Measurements from ENCODE around the gene PNLIPRP3.
A peak's percentile ranks its signal among the peaks of the same experiment; 100 is the strongest.

Gene PNLIPRP3

GRCh38 chr10:116440330-116441030 lies 12.8 kb downstream of the PNLIPRP3 start:
- CTCF ChIA-PET: no interaction called here
- no peak for TF ChIP-seq CTCF (conservative IDR thresholded peaks at IDR 0.05; ENCODE audit: low read depth)

GRCh38 chr10:116444527-116445142 lies 17.0 kb downstream of the PNLIPRP3 start:
- peak; percentile 34 for DNase-seq (ENCODE audit: low spot score)
- POLR2A ChIA-PET (ENCODE audit: low non-redundant PET): no interaction called here
- TF ChIP-seq CTCF (conservative IDR thresholded peaks at IDR 0.05; ENCODE audit: low read depth): peak; percentile 84
- CTCF ChIA-PET: interaction anchor here (0.6 to 0.8 kb wide), 3 partner anchors 14 to 218 kb away, joined by 3 to 4 read pairs (median 4); no protein-coding TSS in a partner anchor
- H3K27ac ChIP-seq: no peak overlapping the region

More at GRCh38 chr10:116440330-116441030, 12.8 kb downstream of the PNLIPRP3 start:
- no peak overlapping the region for H3K27ac ChIP-seq
- POLR2A ChIA-PET (ENCODE audit: low non-redundant PET): interaction anchor here (0.6 kb wide), 1 partner anchor 125 kb away, joined by 6 read pairs; no protein-coding TSS in a partner anchor
- peak; percentile 58 for DNase-seq (ENCODE audit: low spot score)

GRCh38 chr10:116450861-116451260 lies 23.2 kb downstream of the PNLIPRP3 start:
- CTCF ChIA-PET: interaction anchor here (0.7 kb wide), 1 partner anchor 509 kb away, joined by 7 read pairs; no protein-coding TSS in a partner anchor
- no peak for DNase-seq (ENCODE audit: low spot score)
- POLR2A ChIA-PET (ENCODE audit: low non-redundant PET): no interaction called here

GRCh38 chr10:116451711-116452337 lies 24.2 kb downstream of the PNLIPRP3 start:
- CTCF ChIA-PET: interaction anchor here (0.6 to 0.7 kb wide), 2 partner anchors 56 to 510 kb away, joined by 3 to 7 read pairs; no protein-coding TSS in a partner anchor
- no peak for DNase-seq (ENCODE audit: low spot score)
- no peak for TF ChIP-seq CTCF (conservative IDR thresholded peaks at IDR 0.05; ENCODE audit: low read depth)
- POLR2A ChIA-PET (ENCODE audit: low non-redundant PET): no interaction called here
- H3K27ac ChIP-seq: no peak overlapping the region

More at GRCh38 chr10:116450861-116451260, 23.2 kb downstream of the PNLIPRP3 start:
- H3K27ac ChIP-seq: no peak overlapping the region
- TF ChIP-seq CTCF (conservative IDR thresholded peaks at IDR 0.05; ENCODE audit: low read depth): no peak

GRCh38 chr10:116452338-116452720 lies 24.7 kb downstream of the PNLIPRP3 start:
- no peak for DNase-seq (ENCODE audit: low spot score)
- no peak overlapping the region for H3K27ac ChIP-seq
- TF ChIP-seq CTCF (conservative IDR thresholded peaks at IDR 0.05; ENCODE audit: low read depth): no peak
- ChIA-PET POLR2A (ENCODE audit: low non-redundant PET) (no interaction called here), CTCF (no interaction called here)

- H3K27ac ChIP-seq: no peak overlapping the region
- no peak for DNase-seq (ENCODE audit: low spot score)
- POLR2A ChIA-PET (ENCODE audit: low non-redundant PET): no interaction called here
- TF ChIP-seq CTCF (conservative IDR thresholded peaks at IDR 0.05; ENCODE audit: low read depth): no peak
- CTCF ChIA-PET: no interaction called here
These were observed 29.8 kb downstream of the PNLIPRP3 start for GRCh38 chr10:116457488-116457887.

Data from RWPE1 (cell line).